SK-N-SH (cell line): ENCODE results near the gene EEF1B2.

Experiments
- CTCF ChIP-seq: fragments of 200-600 bp; sonication (generic); IDR thresholded peaks from 2 replicates; pipeline ENCODE4 v1.6.1; 2017; ENCODE audit warnings: antibody characterized with exemption, mild to moderate bottlenecking, moderate library complexity
- REST ChIP-seq: IDR thresholded peaks from 2 replicates; pipeline ENCODE4 v1.6.1; 2012; ENCODE audit warnings: mild to moderate bottlenecking, low read depth, low read length, moderate library complexity
- TEAD4 ChIP-seq: IDR thresholded peaks from 2 replicates; pipeline ENCODE4 v1.4.0; 2012; ENCODE audit warnings: mild to moderate bottlenecking, borderline replicate concordance; ENCODE audit not compliant: insufficient read depth

- TF ChIP-seq REST: no peak
- TF ChIP-seq CTCF: no peak
- no peak for TF ChIP-seq TEAD4
Observed at GRCh38 chr2:206193671-206194357, 34.1 kb downstream of the EEF1B2 start.
